Endothelial cell of umbilical vein (primary cell): Measurements from ENCODE around the gene RIMBP2. TPM values are rescaled to one million over a fixed set of nuclear protein-coding genes. Genes with fewer than 3 reads are reported as not detected.

ENCODE experiments used
- BruUV-seq: library from RNA; stranded (reverse); fragments of 400-500 nt; replicated peaks from 2 replicates; lab custom pipeline; 2021; lab: Mats Ljungman, UMichigan
- CTCF ChIA-PET: fragments of 300-600, 350-600 bp; sonication (Branson Sonifier 250); formaldehyde crosslinking; loops from one replicate; lab custom pipeline; 2021; ENCODE audit warnings: antibody characterized with exemption, inconsistent platforms; lab: Charles Lee
- POLR2A ChIA-PET: fragments of 300-600, 350-600 bp; sonication (Branson Sonifier 250); formaldehyde crosslinking; loops from one replicate; lab custom pipeline; 2021; ENCODE audit warnings: antibody characterized with exemption, inconsistent platforms; lab: Charles Lee
- DNase-seq: peaks from one replicate; pipeline ENCODE4 v3.0.0-alpha.2; 2011; ENCODE audit warnings: low read depth, low spot score
- FAIRE-seq: peaks from 2 replicates; lab custom pipeline; 2011; peaks lifted over from hg19 to GRCh38; lab: Jason Lieb, UNC
- H2AFZ ChIP-seq: 2 replicates; pipeline ENCODE4 v1.6.0; 2012; ENCODE audit warnings: low read depth, low read length, control low read depth, inconsistent platforms
- H3K27ac ChIP-seq: 2 replicates; pipeline ENCODE4 v1.5.1; 2011; ENCODE audit warnings: low read depth, mild to moderate bottlenecking, control low read depth, low read length, moderate library complexity; ENCODE audit not compliant: insufficient read depth
- H3K27me3 ChIP-seq, 2 experiments: 2 replicates each; pipeline versions ENCODE4 v1.6.0 to v1.6.1; 2011; ENCODE audit warnings: low read length in 2 of 2, mixed read lengths in 1 of 2; ENCODE audit not compliant: control insufficient read depth in 2 of 2, insufficient read depth in 2 of 2
- H3K36me3 ChIP-seq, 2 experiments: 2 replicates in 1 of 2; 3 replicates in 1 of 2; pipeline ENCODE4 v1.5.1; 2011; ENCODE audit warnings: low read length in 2 of 2, mild to moderate bottlenecking in 1 of 2, moderate library complexity in 1 of 2; ENCODE audit not compliant: control insufficient read depth in 2 of 2, insufficient read depth in 2 of 2; ENCODE audit errors: extremely low read depth in 1 of 2
- H3K4me1 ChIP-seq: 3 replicates; pipeline ENCODE4 v1.5.1; 2011; ENCODE audit warnings: mild to moderate bottlenecking, low read length; ENCODE audit not compliant: control insufficient read depth, insufficient read depth; ENCODE audit errors: extremely low read depth
- H3K4me2 ChIP-seq: 2 replicates; pipeline ENCODE4 v1.6.1; 2011; ENCODE audit warnings: low read length, control low read depth, mixed read lengths; ENCODE audit not compliant: insufficient read depth
- H3K4me3 ChIP-seq, 3 experiments: fragments of 200-600 bp in 1 of 3; sonication (generic), shearing (Covaris generic) in 1 of 3; replicated peaks in 1 of 3; 2 replicates each; pipeline ENCODE4 v1.5.1; 2011 to 2016; ENCODE audit warnings: control low read depth in 3 of 3, low read length in 3 of 3, mild to moderate bottlenecking in 2 of 3, inconsistent platforms in 1 of 3, low read depth in 1 of 3, moderate library complexity in 1 of 3; ENCODE audit not compliant: insufficient read depth in 1 of 3
- H3K79me2 ChIP-seq: 2 replicates; pipeline ENCODE4 v1.6.0; 2012; ENCODE audit warnings: low read length, inconsistent platforms; ENCODE audit not compliant: control insufficient read depth, insufficient read depth
- H3K9ac ChIP-seq: replicated peaks from 2 replicates; pipeline ENCODE3; 2011; ENCODE audit warnings: low read length, control low read depth; ENCODE audit not compliant: insufficient read depth; ENCODE audit errors: extremely low read depth
- H3K9me1 ChIP-seq: replicated peaks from 3 replicates; pipeline ENCODE4 v1.6.0; 2011; ENCODE audit warnings: mild to moderate bottlenecking, low read length; ENCODE audit not compliant: control insufficient read depth, insufficient read depth; ENCODE audit errors: extremely low read depth
- H3K9me3 ChIP-seq: replicated peaks from 2 replicates; pipeline ENCODE4 v1.5.1; 2012; ENCODE audit warnings: low read length, inconsistent platforms; ENCODE audit not compliant: control insufficient read depth, insufficient read depth
- H4K20me1 ChIP-seq: replicated peaks from 2 replicates; pipeline ENCODE3; 2011; ENCODE audit warnings: mild to moderate bottlenecking, low read length; ENCODE audit not compliant: control insufficient read depth, insufficient read depth; ENCODE audit errors: extremely low read depth
- EZH2 ChIP-seq: IDR thresholded peaks from 2 replicates; pipeline ENCODE4 v1.6.1; 2012; ENCODE audit warnings: borderline replicate concordance, low read depth, mild to moderate bottlenecking, moderate library complexity, low read length, inconsistent platforms; ENCODE audit not compliant: severe bottlenecking
- FOS ChIP-seq: IDR thresholded peaks from 2 replicates; pipeline ENCODE4 v1.6.1; 2011; ENCODE audit warnings: mild to moderate bottlenecking, low read length, moderate library complexity, borderline replicate concordance; ENCODE audit not compliant: insufficient read depth
- GATA2 ChIP-seq: IDR thresholded peaks from 2 replicates; pipeline ENCODE4 v1.7.0; 2011; ENCODE audit warnings: low read depth, mild to moderate bottlenecking, moderate library complexity, mixed read lengths, low read length; ENCODE audit not compliant: insufficient read length, insufficient read depth
- JUN ChIP-seq: IDR thresholded peaks from 2 replicates; pipeline ENCODE4 v1.6.1; 2011; ENCODE audit warnings: borderline replicate concordance, low read depth; ENCODE audit not compliant: insufficient read length, insufficient read depth
- MYC ChIP-seq: IDR thresholded peaks from one replicate; pipeline ENCODE4 v1.6.1; 2011; ENCODE audit warnings: mild to moderate bottlenecking, low read depth, low read length
- POLR2A ChIP-seq: IDR thresholded peaks from 2 replicates; pipeline ENCODE4 v1.6.1; 2012; ENCODE audit warnings: low read depth, mild to moderate bottlenecking, control low read depth, low read length
- POLR2AphosphoS5 ChIP-seq: IDR thresholded peaks from 2 replicates; pipeline ENCODE4 v1.6.1; 2012; ENCODE audit warnings: low read depth, mild to moderate bottlenecking, control low read depth, low read length, moderate library complexity; ENCODE audit not compliant: insufficient read depth
- dilution Hi-C: fragments of 300-500 bp; cut with MboI; formaldehyde crosslinking; loops from one replicate; pipeline ENCODE4 v1.15.0; 2019; ENCODE audit warnings: low sequenced_read_pairs; ENCODE audit not compliant: extremely low pct_ligation_motif_present
- intact Hi-C: fragments of 100-400 bp; cut with micrococcal nuclease; formaldehyde crosslinking; loops from one replicate; pipeline ENCODE4 v1.10.0; 2022
- polyA plus RNA-seq, 4 experiments: library from polyadenylated mRNA; depleted of rRNA in 3 of 4; stranded (reverse) in 3 of 4; unstranded in 1 of 4; fragments of >200 nt; gene quantifications; 2 replicates each; pipeline versions ENCODE4 v1.2.1 to v1.2.3, GENCODE V29; 2011 to 2012; ENCODE audit warnings: missing spikeins in 1 of 4
- total RNA-seq: library from RNA; stranded (reverse); gene quantifications from 2 replicates; pipeline ENCODE4 v1.2.3, GENCODE V29; 2021
- TF ChIP-seq, protein P1 (sequence below), 2 donors: IDR thresholded peaks; 1 replicate in 1 of 2; 2 replicates in 1 of 2; pipeline ENCODE4 v1.5.1; 2011; ENCODE audit warnings: low read length in 2 of 2, mild to moderate bottlenecking in 2 of 2, moderate library complexity in 2 of 2, control low read depth in 1 of 2, inconsistent platforms in 1 of 2, low read depth in 1 of 2; ENCODE audit not compliant: insufficient read depth in 1 of 2; ENCODE audit errors: extremely low read depth in 1 of 2
- TF ChIP-seq, protein P2 (sequence below): IDR thresholded peaks from 2 replicates; pipeline ENCODE4 v1.6.1; 2011; ENCODE audit not compliant: insufficient read depth, insufficient read length

The RIMBP2 gene
- total and polyA plus RNA-seq, 2 donors (not counting 3 experiments of a cell fraction or from before 2014, with no cell fraction given) = 0.04 TPM; not detected in 1

- H3K4me2 ChIP-seq = no peak overlapping the region
- DNase-seq (no peak), FAIRE-seq (no peak)
- no peaks in the 10 kb centered on the region for H3K79me2 ChIP-seq
- intact Hi-C loops (no loop called here), dilution Hi-C loops (no loop called here)
- BruUV-seq = no TSS peak
- POLR2A ChIA-PET = no interaction called here
- no peak overlapping the region for H3K9ac ChIP-seq
- H3K4me1 ChIP-seq = no peaks in the 10 kb centered on the region
- H3K36me3 ChIP-seq = no peaks in the 10 kb centered on the region
- no peak overlapping the region for H3K27ac ChIP-seq
- no peak overlapping the region for H3K4me3 ChIP-seq
- TF ChIP-seq EZH2 = no peak
- no peak for TF ChIP-seq POLR2AphosphoS5
- no peak for TF ChIP-seq FOS
- TF ChIP-seq, protein P1, sequence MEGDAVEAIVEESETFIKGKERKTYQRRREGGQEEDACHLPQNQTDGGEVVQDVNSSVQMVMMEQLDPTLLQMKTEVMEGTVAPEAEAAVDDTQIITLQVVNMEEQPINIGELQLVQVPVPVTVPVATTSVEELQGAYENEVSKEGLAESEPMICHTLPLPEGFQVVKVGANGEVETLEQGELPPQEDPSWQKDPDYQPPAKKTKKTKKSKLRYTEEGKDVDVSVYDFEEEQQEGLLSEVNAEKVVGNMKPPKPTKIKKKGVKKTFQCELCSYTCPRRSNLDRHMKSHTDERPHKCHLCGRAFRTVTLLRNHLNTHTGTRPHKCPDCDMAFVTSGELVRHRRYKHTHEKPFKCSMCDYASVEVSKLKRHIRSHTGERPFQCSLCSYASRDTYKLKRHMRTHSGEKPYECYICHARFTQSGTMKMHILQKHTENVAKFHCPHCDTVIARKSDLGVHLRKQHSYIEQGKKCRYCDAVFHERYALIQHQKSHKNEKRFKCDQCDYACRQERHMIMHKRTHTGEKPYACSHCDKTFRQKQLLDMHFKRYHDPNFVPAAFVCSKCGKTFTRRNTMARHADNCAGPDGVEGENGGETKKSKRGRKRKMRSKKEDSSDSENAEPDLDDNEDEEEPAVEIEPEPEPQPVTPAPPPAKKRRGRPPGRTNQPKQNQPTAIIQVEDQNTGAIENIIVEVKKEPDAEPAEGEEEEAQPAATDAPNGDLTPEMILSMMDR (IDR thresholded peaks at IDR 0.05; ENCODE audit: extremely low read depth in 1 of 2, insufficient read depth in 1 of 2, low read depth in 1 of 2, low read length in 2 of 2) = no peak
- no peak for TF ChIP-seq GATA2
- no peak for TF ChIP-seq MYC
- TF ChIP-seq, protein P2, sequence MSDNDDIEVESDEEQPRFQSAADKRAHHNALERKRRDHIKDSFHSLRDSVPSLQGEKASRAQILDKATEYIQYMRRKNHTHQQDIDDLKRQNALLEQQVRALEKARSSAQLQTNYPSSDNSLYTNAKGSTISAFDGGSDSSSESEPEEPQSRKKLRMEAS = no peak
- no peak for TF ChIP-seq POLR2A
- no peak for TF ChIP-seq JUN
- H3K9me1 ChIP-seq = no peaks in the 10 kb centered on the region
- H2AFZ ChIP-seq = no peak overlapping the region
- CTCF ChIA-PET = no interaction called here
- peaks cover 8% of the 10 kb centered on the region for H3K9me3 ChIP-seq
- H4K20me1 ChIP-seq = no peaks in the 10 kb centered on the region
- H3K27me3 ChIP-seq = no peaks in the 10 kb centered on the region
Observed at GRCh38 chr12:130468186-130468585, 247.9 kb downstream of the RIMBP2 start.
